ENCODE data around the gene SGCG.

GRCh38 chr13:23288564-23288963 lies 107.8 kb downstream of the SGCG start:
- TF ChIP-seq CTCF (IDR thresholded peaks at IDR 0.05) = no peak
- no peak for TF ChIP-seq MAX (IDR thresholded peaks at IDR 0.05; ENCODE audit: low read depth)
- TF ChIP-seq PBX3 (IDR thresholded peaks at IDR 0.05) = no peak
- no peak for TF ChIP-seq POLR2AphosphoS5 (IDR thresholded peaks at IDR 0.05; ENCODE audit: low read depth, low read length)
- TF ChIP-seq RAD21 (IDR thresholded peaks at IDR 0.05; ENCODE audit: low read length) = no peak
- TF ChIP-seq IRF3 (IDR thresholded peaks at IDR 0.05; ENCODE audit: low read depth, low read length) = no peak
- no peak for TF ChIP-seq FOXM1 (IDR thresholded peaks at IDR 0.05; ENCODE audit: low read depth)
- TF ChIP-seq YY1 (IDR thresholded peaks at IDR 0.05; ENCODE audit: low read depth) = no peak
- TF ChIP-seq EP300 (IDR thresholded peaks at IDR 0.05; ENCODE audit: borderline replicate concordance in 1 of 2, low read depth in 1 of 2, low read length in 1 of 2) = no peak
- TF ChIP-seq EZH2phosphoT487 (IDR thresholded peaks at IDR 0.05; ENCODE audit: borderline replicate concordance, low read depth) = no peak
